ENCODE results near the gene MTPN.

The MTPN gene

GRCh38 chr7:135980665-135981180, 3.6 kb upstream of the MTPN start:
- DNase-seq = no peak

DNA sequence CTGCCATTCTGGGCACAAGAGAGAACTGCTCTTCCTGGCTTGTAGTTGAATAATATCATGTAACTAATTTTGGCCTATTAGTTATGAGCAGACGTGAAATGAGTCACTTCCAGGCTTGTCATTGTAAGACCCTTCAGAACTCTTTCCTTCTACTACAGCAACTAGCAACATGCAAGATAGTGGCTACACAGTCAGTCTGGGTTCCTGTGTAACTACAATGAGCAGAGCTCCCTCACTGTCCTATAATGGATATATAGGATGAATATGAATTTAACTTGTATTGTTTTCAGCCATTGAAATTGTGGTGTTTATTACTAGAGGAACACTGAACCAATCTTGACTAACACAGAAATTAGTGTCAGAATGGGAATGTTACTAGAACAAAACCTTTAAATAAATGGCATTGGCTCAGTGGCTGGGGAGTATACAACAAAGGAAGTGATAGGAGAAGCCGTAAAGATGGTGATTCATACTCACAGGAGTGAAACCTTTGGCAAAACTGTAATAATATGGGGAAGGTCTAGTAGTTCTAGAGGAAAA, 2.9 kb upstream of the MTPN start:
- no peak for DNase-seq

GRCh38 chr7:135979471-135980011, 2.4 kb upstream of the MTPN start:
- DNase-seq = no peak

DNA sequence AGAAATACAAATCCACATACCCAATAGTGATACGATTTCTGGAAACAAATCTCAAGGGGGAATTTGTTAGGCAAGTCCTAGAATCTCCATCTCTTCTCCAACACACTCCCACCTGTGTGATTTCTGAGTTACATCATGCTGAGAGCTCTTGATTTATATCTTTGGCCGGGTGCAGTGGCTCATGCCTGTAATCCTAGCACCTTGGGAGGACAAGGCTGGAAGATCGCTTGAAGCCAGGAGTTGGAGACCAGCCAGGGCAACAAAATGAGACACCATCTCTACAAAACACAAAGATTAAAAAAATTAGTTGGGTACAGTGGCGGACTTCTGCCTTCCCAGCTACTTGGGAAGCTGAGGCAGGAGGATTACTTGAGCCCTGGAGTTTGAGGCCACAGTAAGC, 1.5 kb upstream of the MTPN start:
- no peak for DNase-seq

GRCh38 chr7:135977742-135978066, 545 bp upstream of the MTPN start:
- DNase-seq = no peak

DNA sequence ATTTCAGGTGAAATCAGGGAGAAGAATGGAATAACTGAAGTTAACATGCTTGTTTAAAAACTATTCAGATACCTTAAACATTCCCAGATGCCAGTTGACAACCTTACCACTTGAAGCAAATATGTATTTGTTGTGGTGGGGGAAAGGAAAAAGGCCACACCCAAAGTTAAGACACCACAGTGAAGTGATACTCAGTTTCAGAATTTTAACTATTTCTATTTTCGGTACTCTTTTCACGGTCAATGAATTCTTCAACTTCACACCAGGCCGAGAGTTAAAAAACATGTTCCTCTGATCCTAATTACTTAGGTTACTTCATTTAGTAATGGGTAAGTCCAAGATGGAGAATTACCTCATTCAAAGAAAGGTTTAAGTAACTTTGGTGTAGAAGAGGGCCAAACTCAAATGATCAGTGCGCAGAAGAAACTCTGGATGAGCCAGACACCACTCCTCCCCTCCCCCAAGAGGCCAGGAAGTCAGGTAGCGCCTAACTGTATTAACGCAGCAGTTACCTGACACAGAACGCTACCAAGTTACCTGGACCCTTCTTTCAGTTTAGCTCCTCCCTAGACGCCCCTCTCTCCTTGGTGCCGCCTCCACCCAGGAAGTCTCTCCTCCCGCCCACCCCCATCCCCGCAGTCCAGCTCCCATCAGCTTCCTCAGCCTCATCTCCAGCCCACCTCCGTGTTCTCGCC, 700 bp downstream of the MTPN start:
- DNase-seq = no peak

- no peak for DNase-seq
Measured at GRCh38 chr7:135975166-135975565, 2.0 kb downstream of the MTPN start.

DNA sequence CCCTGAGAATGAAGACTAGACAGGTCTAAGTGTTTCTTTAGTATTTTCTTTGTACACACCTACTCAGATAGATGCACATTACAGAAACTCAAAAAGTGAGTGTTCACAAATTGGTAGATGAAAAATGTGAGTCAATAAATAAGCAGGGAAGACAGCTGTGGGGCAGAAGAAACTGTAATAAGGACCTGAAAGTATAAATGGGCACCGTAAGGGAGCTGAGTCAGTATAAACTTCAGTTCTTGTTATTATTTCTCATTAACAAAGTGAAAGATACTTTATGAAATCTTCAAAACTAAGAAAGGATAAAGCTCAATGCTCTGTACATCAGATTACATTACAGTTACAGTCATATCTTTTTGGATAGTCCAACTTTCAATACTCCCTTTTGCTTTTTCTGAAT, 2.5 kb downstream of the MTPN start:
- no peak for DNase-seq

- DNase-seq = no peak
Measured at GRCh38 chr7:135971366-135971725, 5.8 kb downstream of the MTPN start.

- no peak for DNase-seq
Measured at GRCh38 chr7:135970682-135971365, 6.3 kb downstream of the MTPN start.

DNA sequence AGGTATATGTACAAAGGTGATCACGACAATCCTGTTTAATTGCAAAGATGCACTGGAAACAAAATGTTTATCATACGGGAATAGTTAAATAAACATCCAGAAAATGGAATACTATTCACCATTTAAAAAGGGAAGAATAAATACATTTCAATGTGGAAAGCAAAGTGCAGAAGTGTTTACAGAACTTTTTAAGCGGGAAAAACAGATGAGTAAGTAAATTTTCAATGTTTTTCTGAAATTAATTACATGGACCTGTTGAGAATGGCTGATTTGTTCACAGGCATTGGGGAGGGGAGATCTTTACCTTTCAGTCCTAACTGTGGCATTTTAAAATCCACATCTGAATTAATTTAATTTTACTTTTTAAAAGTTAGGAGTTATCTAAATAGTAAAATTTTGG, 7.1 kb downstream of the MTPN start:
- DNase-seq = no peak

DNA sequence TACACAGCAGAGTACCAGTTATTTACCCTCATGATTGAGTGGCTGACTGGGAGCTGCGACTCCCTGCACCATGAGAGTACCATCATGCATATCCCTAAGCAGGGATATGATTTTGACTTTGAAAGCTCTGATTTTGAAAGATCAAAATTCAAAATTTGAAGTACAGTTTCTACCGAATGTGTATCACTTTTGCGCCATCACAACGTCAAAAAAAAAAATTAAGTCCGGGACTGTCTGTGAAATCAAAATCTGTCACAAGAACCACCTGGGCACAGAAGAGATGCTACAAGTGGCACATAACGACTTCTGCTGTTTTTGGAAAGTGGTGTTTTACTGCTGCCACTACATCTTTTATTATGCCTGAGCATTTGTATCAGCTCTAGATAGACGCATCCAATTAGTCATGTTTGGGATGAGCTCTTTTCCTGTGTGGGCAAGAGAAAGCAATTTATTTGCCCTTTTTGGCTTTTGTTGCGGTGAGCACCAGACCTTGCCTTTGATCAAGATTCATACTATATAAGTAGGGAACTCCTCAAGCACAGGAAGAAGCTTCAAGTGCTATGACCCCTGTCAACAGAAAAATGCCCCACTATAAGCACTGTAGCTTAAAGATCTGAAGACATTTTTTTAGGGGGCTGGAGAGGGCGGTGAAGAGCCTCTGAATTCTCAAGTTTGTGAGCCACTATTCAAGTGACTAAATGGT, 10.7 kb downstream of the MTPN start:
- DNase-seq = no peak

DNA sequence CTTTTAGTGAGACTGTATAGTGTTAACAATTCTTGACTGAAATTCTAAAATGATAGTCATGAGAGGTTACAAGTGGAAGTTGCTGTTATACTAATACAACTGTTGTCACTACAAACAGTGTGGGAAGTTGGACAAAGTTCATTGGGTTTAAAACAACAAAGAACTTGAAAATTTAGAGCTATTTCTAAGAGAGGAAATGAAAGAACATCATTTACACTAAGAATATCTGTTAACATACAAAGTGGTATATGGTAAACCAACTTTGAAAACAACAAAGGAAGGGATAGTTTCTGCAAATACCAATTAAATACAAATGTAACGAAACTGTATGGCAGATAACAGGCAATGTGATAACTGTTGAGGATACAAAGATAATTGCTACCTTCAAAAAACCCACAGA, 11.6 kb downstream of the MTPN start:
- DNase-seq = no peak

- no peak for DNase-seq
Measured at GRCh38 chr7:135964791-135965190, 12.4 kb downstream of the MTPN start.

DNA sequence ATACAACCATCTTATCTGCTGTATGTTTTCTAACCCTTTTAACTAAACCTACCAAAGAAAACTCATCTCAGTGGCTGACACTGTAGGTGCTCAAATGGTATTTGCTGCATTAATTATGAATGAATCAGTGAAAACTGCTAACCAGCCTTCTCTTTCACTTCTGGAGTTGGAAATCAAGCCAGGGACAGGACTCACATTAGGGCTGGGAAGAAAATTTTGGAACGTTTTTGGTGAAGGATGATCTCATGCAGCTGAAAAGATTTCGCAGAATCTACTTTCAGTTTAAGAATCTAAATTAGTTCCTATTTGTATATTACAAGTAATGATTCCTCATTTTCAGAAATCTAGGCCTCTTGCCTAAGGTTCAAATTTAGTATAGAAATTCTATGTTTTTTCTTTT, 12.9 kb downstream of the MTPN start:
- DNase-seq = no peak

DNA sequence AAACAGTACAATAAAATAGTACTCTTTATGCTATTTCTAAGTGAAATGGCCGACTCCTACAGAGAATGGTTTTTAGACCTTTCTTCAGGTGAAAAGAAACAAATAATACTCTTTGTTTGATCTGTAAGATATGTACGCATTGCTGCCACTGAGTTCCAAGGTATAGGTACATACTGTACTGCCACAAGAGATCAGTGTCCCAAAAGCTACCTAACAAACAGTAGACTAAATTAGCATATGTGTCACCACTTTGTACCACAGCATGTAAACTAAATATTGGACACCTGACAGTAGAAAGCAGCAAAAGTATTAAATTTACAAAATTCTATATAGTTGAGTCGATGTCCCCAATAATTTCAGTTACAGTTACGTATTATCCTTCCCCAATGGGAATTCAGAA, 14.4 kb downstream of the MTPN start:
- DNase-seq = no peak

GRCh38 chr7:135960709-135961451, 16.3 kb downstream of the MTPN start:
- DNase-seq = no peak

- no peak for DNase-seq
Measured at GRCh38 chr7:135959646-135960363, 17.4 kb downstream of the MTPN start.

GRCh38 chr7:135958173-135958572, 19.0 kb downstream of the MTPN start:
- DNase-seq = no peak

- DNase-seq = no peak
Measured at GRCh38 chr7:135957627-135958026, 19.5 kb downstream of the MTPN start.

GRCh38 chr7:135956393-135956792, 20.8 kb downstream of the MTPN start:
- DNase-seq = no peak

GRCh38 chr7:135950972-135951371, 26.2 kb downstream of the MTPN start:
- no peak for DNase-seq

Measured in NCI-H2107 (cell line).